Measurements from ENCODE around the gene C3orf33.

C3orf33 gene

DNA sequence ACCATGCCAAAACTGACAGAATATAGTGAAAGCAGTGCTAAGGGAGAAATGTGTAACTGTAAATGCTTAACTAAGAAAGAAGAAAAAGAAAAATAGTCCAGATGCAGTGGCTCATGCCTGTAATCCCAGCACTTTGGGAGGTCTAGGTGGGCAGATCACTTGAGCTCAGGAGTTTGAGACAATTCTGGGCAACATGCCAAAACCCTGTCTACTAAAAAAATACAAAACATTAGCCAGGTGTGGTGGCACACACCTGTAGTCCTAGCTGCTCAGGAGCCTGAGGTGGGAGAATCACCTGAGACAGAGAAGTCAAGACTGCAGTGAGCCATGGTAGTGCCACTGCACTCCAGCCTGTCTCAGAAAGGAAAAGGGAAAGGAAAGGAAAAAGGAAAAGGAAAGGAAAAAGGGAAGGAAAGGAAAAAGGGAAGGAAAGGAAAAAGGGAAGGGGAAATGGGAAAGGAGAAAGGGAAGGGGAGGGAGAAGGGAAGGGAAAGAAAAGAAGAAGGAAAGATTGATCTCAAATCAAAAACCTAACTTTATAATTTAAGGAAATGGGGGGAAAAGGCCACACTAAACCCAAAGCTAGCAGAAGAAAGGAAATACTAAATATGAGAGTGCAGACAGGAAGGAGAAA, 20.3 kb downstream of the C3orf33 start:
- DNase-seq (ENCODE audit: low read depth) = no peak

DNA sequence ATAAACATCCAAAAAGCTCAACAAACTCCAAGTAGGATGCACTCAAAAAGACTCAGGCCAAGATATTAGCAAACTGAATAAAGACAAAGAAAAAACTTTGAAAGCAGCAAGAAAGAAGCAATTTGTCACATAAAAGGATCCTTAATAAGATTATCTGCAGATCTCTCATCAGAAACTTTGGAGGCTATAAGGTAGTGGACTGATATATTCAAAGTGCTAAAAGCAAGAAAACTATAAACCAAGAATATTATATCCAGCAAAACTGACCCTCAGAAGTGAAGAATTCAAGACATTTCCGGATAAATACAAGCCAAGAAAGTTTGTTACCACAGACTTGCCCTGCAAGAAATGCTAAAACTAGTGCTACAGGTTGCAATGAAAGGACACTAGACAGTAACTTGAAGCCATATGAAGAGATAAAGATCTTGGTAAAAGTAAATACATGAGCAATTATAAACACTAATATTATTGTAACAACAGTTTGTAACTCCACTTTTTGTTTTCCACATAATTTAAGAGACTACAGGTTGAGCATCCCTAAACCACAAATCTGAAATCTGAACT, 23.6 kb downstream of the C3orf33 start:
- no peak for DNase-seq (ENCODE audit: low read depth)

DNA sequence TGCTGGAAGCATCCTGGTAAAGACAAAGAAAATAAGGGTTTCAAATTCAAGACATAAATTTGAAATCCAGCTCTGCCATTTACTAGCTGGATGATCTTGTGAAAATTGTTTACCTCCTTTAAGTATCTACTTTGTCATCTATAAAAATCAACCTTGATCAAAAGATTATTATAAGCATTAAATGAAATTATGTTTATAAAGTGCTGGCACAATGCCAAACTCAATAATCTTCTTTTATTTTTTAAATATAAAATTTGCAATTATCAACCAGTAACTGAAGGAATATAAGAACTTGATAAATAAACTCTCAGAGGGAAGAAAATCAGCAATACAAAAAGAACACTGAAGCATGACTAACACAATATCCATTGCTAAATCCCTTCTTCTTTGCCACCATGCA, 25.8 kb downstream of the C3orf33 start:
- DNase-seq (ENCODE audit: low read depth) = no peak

DNA sequence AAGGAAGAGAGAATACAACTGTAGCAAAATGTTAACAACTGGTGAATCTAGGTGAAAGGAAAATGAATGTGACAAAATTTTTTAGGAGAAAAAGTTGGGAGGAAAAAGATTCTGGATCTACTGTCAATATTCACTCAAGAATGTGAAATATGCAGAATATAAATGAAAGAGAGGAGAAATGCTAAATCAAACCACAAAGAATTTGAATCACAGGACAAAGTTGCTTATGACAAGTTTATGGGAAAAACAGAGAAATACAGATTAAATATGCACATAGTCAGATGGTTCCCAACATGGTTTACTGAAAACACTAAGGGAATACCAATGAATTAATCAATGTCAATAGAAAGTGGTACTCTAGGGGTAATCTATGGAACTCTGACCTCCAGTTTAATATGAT, 27.6 kb downstream of the C3orf33 start:
- peak; percentile 43 for DNase-seq (ENCODE audit: low read depth)

DNA sequence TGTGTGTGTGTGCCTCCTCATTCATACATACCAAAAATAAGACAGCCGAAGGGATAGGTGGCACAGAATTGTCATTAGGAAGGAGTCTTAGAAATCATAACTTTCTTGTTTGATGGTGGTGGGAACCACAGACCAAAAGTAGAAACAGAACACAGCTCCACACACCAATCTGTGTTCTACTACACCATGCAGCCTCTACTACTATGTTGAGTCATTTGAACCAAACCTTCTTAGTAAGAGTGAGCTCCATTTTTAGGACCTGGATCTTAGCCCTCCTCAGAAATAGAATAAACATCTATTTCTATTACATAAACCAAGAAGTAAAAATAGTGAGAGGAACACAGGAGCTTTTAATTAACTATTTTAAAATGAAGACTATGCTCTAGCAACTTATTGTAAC, 33.3 kb downstream of the C3orf33 start:
- DNase-seq (ENCODE audit: low read depth) = no peak

DNA sequence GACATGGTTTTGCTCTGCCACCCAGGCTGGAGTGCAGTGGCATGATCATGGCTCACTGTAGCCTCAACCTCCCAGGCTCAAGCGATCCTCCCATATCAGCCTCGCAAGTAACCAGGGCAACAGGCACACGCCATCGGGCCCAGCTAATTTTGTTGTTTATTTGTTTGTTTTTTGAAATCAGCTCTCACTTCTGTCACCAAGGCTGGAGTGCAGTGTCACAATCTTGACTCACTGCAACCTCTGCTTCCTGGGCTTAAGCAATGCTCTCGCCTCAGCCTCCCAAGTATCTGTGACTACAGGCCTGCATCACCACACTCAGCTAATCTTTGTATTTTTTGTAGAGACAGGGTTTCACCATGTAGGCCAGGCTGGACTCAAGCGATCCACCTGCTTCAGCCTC, 35.0 kb downstream of the C3orf33 start:
- DNase-seq (ENCODE audit: low read depth) = no peak

DNA sequence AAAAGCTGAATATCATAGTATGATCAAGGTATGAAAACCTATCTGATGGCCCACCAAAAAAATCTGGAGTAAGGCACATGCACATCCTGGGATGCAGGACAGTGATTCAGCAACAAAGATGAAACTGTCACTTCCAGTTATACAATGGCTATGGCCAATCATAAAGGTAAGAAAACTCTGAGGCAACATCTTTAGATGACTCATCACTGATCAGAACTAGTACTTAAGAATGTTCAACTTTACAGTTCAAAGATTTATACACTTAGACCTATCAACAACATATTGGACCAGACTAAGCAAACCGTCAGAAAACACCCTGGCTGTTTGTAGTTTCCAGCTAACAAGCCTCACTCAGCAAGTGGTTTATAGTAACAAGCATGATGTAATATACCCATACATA, 39.9 kb downstream of the C3orf33 start:
- peak; percentile 74 for DNase-seq (ENCODE audit: low read depth)

DNA sequence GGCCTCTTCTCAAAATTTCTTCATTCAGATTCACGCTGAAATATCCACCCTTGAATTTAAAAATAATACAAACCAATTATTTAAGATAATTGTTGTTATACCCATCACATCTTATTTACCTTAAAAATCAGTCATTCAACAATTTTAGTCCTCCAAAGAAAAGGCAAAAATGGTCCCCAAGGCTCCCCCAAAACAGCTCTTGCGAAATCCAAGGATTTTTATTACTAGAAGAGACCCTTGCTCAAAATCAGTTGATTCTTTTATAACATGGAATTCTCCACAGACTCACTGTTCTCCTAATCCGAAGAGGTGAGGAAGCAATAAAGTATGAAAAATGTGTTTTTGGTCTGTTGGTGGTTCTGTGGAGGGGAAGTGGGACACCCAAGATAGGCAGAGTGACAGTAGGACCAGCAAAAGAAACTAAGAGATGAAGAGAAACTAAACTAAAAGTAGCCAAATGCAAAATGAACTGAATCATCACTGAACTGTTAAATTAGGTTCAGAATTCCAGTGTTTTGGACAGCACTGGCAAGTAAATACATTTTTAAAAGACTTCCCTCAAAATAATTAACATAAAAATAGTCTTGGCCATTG, 42.1 kb downstream of the C3orf33 start:
- no peak for DNase-seq (ENCODE audit: low read depth)

DNA sequence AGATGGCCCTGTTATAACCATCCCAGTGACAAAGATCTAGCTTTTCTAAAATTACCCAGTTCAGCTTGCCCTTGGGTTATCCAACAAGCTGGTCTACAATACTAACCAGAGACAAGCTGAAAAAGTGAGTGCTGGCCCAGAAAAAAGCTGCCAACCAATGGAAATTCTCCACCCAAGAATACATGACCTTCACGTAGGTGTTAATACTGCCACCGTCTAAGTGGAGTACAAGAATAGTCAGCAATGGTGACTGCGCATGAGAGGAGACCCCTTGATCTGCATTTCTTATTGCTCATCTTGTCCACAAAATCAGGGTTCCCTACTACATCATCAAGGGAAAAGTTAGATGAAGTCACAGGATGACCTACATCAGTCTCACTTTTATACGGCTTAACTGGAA, 45.4 kb downstream of the C3orf33 start:
- DNase-seq (ENCODE audit: low read depth) = no peak

DNA sequence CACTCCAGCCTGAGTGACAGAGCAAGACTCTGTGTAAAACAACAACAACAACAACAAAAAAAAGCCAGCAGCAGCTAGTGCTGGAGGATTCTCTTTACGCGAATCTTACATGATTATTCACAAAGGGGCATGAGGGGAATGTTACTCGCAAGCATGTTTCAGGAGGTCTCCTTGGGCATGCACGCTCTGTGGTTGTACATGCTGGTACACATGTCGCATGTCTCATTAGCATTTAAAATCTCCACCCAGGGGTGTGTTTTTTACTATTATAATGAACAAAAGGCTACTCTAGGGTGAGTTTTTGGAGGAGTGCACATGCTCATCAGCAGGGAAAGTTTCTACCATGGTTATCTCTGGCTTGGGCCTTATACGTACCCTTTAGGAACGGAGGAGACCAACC, 48.5 kb downstream of the C3orf33 start:
- no peak for DNase-seq (ENCODE audit: low read depth)

DNA sequence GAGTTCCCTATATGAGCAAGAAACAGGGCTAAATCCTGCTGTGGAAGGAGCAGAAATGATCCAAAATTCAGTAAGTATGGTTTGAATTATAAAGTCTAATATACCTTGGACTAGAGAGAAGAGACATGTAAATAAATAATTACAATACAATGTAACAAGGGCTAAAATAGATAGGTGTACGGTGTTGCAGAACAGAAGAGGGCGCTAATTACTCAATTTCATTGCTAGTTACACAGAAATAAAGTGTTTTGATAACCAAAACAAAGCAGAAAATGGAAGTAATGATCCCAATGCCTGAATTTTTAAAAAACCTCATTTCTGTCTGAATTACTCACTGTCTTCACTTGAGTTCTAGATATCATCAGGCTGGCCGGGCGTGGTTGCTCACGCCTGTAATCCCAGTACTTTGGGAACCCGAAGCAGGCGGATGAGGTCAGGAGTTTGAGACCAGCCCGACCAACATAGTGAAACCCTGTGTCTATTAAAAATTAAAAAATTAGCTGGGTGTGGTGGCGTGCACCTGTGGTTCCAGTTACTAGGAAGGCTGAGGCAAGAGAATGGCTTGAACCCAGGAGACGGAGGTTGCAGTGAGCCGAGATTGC, 52.9 kb downstream of the C3orf33 start:
- peak; percentile 49 for DNase-seq (ENCODE audit: low read depth)

DNA sequence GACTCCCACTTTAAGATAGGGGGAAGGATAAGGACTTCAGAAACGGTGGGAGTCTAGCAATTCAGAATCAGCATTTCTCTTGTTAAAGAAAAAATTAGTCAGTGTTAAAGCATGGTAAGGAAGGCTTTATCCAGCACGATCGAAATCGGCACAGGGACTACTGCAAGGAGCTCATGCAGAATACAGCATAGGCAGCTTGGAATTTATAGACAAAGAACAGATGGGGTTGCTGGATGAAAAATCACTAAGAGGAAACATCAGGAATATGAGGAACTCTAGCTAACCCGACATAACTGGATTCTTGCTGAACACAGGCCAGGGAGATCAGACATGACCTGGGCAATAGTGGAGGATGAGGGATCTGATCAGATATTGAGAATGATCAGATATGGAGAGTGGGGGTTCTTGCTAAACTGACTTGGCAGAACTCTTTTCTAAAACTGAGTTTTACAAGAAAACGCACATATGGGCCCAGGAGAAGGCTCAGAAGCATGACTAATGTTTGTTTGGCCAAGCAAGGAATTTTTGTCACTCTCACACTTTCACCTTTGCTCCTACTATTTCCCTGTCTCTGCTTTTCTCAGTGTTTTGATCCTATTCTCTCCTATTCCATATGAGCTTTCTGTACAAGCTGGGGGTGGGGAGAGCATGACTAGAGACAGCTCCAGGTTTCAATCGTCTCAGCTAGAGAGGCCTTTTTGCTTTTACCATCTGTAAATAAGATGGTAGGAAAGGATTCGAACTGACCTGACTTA, 57.3 kb downstream of the C3orf33 start:
- DNase-seq (ENCODE audit: low read depth) = peak; percentile 15

DNA sequence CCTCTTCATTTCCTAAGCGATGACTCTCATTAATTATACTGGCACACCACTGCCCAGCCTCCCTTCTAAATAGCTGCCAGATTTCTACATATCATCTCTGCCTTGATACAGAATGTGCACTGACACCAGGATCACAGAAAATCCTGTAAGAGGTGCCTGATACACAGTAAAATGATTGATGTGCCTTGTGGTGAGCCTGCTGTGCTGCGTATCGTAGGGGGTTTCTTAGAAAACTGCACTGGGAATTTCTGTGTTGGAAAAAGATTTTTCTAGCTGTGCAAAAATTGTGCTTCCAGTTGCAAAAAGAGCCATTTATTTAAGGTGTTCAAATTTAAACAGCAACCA, 58.2 kb downstream of the C3orf33 start:
- no peak for DNase-seq (ENCODE audit: low read depth)

DNA sequence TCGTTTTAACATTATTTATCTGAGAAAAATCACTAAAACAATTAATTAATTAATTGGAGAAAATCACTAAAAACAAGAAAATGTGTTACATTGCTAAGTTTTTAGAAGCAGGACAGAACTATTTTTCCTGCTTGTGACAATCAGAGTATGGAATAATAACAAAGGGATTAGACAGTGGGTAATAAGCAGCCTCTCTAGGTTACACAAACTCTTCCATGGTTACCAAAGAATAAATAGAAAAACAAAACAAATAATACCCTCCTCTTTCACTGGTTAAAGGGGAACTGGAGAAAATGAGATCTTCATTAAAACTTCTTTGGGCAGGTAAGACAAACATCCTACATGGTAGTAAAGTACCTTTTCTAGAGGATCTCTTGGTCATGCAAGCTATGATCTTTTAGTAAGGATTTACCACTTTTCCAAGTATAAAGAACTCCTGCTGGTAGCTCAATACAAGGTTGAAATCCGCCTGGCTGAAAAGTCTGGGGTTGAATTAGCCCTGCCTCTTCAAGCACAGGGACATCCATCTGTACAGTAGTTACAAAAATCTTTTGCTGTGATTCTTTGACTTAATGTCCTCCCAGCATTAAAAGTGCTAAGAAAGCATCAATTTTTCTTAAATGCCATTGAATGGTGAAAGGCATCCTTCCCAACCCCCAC, 58.7 kb downstream of the C3orf33 start:
- no peak for DNase-seq (ENCODE audit: low read depth)

DNA sequence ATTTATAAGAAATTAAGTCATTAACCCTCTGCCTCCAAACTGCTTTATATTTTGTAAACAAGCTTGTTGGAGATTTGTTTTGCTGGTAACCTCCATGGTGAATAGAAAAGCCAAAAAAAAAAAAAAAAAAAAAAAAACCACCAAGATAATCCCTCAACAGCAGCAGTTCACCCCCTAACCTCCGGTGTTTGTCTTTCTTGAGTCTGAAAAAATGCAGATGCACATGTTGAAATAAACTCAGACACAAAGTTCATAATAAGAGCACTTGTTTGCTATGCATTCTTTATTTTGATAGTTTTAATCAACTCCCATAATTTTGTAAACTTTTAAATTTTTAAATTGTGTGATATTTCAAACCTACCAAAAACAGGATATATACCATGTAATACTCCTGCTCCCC, 59.4 kb downstream of the C3orf33 start:
- no peak for DNase-seq (ENCODE audit: low read depth)

DNA sequence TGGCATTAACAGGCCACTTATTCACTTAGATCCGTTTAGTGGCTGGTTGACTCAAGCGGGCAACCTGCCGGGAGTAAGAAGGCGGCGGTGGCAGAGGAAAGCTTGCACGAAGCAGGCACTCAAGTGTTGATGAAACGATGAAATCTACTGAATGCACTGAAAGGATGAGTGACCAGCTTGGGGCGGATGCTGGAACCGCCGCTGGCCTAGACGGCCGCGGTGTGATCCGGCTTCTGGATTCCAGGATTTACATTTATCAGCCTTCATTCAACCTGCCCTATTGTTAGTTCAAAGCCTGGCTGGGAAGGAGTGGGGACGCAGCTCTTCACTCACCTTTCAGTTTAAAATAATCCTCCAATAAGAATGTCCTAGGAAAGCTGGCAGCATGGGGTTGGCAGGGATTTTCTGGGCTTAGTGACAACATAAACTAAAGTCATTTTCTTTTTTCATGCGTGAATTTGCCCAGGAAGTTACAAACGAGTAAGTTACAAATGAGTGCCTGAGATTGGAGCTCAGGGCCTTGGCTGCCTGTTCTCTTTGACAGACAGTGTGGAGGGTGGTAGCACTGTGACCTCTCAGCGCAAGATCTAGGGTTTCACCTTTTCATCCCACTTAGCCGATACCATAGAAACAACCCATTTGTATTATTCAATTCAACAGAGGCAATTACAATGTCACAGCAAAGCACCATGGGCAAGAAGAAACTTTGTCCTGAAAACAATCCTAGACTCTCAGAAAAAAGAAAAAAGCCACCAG, 60.1 kb downstream of the C3orf33 start:
- DNase-seq (ENCODE audit: low read depth) = peak; percentile 14

DNA sequence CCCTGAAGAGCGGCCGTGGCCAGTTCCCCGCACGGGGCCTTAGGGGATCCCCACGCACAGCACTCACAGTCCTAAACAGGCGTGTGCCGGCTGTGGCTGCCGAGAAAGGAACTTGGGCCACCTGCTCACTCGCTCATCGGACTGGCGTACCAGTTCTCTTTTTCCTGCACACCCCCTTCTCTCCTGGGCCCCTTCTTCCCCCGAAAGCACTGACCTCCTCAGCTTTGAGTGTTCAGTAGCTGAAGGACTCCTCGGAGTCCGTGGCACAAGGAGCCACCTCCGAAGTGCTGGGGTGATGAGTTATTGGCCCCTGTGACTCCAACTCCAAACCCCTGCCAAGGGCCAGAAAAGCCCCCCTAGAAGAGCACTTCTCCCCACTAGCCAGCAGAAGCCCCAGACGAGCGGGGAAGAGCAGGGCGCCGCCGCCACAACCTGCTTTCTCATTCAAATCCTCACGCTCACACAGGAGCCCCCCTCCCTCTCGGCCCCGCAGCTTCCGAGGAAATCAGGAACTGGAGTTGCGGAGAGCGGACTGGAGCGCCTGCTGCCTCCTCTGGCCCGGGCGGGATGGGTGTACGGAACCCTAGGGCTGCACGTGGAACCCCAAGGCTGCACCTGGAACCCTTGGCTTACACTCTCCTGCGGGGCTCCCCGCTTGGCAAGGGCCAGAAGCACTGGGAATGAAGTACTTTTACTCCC, 61.3 kb downstream of the C3orf33 start, which contains the start of gene PLCH1:
Gene PLCH1 (minus strand): TSS at position 446 of the 699 bp plus-strand sequence. CDS start 40,847 bp downstream, outside the sequence.
- peak; percentile 67 for DNase-seq (ENCODE audit: low read depth)

DNA sequence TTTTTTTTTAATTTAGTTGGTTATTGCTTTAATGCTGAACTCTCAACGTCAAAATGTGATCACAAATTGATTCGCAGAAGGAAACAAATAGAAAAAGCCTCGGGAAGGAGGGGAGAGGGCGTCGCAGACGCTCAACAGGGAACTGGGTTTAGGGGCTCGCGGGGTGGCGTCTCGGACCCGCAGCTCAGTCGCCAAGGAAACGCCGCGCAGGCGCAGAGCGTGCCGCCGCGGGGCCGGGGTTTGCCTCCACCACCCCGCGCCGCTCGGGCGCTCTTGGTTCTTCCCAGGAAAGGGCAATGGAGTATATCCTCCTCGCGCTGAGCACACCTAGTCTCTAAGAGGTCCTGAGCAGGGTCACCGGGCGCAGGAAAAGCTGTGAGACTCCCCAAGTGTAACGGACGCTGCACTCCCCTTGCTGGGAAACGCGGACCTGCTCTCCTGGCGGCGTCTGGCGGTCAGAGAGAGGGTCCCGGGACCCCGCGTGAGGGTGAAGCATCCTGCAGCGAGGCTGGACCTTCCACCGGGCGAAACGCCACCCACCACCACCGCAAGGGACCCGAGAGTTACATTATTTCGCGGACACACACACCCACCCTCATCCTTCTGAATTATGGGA, 62.0 kb downstream of the C3orf33 start:
- DNase-seq (ENCODE audit: low read depth) = no peak

DNA sequence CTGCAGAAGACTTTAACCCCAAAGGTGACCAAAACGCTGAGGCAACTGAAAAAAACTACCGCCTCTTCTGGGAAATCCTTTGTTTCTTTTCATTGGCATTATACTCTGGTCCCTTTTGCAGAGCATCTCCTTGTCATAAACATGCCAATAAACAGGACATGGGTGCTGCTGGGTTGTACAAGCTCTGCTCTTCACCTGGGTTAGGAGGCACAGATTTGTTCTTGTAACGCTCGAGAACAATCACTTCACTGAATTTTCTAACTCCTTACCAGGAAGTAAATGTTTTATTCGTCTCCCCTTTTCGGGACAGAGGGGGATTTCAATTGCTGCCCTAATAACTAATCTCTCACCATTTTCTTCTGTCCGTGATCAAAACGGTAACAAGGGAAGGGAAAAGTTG, 62.5 kb downstream of the C3orf33 start:
- DNase-seq (ENCODE audit: low read depth) = no peak

DNA sequence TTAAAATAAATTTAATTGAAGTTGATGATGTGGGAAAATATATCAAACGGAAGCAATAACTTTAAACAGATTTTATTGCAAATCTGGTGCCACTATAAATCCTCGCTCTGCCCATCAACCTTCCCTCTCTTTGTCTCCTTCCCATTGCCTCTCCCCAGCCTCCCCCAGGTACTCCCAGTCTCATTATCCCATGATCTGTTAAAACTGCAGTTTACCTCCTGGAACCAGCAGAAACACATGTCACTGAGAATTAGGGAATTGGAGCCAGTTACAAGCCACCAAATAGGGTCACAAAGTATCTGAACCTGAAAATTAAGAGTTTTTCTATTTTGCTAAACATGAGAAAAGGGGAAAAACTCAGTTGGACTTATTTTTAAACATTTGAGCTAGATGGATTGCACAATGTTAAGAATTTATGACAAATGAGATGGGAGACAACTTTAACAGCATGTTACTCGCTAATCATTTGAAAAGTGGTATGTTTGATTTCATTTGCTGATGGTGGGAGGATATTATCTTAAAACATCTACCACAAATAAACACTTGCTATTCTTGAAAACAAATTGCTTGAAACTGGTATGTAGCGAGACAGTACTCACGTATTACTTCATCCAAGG, 63.6 kb downstream of the C3orf33 start:
- no peak for DNase-seq (ENCODE audit: low read depth)

Measured in iris pigment epithelial cell (primary cell).